GM19025 (cell line): ENCODE measurements around the gene IBA57.
"Not testable (repeated sequence)": the region's sequence is repeated elsewhere in the genome, so short reads cannot be mapped to it uniquely, and the experiment has no call there.

ENCODE experiments used
- ATAC-seq: cut with Tn5 transposase; IDR thresholded peaks from one replicate; pipeline ENCODE4 v1.9.1; 2021; ENCODE audit warnings: mild to moderate bottlenecking, low read depth, moderate library complexity; ENCODE audit not compliant: unreplicated experiment

Gene IBA57

DNA sequence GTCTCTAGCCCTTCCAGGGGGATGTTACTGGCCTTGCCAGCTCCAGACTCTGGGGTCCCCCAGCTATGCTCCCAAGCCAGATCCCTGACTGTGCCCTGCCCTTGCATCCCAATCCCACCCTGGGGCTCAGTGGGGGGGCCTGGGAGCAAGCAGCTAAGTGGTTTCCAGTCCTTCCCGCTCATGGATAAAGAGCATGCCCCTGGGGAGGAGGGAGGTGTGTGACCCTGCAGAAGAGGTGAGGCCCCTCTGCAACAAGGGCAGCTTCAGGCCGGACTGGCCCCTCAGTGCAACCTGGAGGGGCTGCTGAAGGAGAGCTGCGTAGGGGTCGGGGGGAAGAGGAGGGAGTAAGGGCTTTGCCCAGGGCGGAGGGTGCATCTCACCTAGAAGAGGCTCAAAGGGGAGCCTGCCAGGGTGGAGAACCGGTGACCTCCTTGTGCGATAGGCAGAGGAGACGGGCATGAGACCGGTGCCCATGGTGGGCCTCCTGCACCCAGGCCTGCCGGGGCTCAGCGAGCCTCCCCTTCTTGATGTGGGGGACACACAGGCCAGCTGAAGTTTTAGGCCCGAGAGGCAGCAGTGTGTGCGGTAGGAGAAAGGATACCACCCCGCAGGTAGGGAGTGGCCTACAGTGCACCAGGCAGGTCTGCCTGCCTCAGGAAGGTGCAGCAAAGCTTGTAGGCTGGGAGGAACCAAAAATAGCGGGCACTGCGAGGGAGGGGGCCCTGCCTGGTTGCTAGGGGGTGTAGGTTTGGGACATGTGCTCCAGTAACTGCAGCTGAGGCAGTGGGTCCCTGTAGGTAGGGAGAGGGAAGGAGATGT is 45.3 kb downstream of the IBA57 start:
- no peak for ATAC-seq

- no peak for ATAC-seq
Observed at GRCh38 chr1:228211531-228212414, 46.2 kb downstream of the IBA57 start.

DNA sequence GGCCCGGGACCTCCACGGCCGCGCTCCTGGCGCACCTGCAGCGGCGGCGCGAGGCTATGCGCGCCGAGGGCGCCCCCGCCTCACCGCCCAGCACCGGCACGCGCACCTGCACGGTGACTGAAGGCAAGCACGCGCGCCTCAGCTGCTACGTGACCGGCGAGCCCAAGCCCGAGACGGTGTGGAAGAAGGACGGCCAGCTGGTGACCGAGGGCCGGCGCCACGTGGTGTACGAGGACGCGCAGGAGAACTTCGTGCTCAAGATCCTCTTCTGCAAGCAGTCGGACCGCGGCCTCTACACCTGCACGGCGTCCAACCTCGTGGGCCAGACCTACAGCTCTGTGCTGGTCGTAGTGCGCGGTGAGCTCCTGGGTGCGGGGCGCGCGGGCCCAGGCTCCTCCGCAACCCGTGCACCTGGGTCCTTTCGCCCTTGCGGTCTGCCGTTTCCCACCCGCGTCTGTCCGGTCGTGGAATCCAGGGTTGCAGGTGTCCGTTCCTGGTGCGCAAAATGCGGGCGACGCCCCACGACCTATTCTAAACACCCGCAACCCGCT is 46.9 kb downstream of the IBA57 start:
- no peak for ATAC-seq

DNA sequence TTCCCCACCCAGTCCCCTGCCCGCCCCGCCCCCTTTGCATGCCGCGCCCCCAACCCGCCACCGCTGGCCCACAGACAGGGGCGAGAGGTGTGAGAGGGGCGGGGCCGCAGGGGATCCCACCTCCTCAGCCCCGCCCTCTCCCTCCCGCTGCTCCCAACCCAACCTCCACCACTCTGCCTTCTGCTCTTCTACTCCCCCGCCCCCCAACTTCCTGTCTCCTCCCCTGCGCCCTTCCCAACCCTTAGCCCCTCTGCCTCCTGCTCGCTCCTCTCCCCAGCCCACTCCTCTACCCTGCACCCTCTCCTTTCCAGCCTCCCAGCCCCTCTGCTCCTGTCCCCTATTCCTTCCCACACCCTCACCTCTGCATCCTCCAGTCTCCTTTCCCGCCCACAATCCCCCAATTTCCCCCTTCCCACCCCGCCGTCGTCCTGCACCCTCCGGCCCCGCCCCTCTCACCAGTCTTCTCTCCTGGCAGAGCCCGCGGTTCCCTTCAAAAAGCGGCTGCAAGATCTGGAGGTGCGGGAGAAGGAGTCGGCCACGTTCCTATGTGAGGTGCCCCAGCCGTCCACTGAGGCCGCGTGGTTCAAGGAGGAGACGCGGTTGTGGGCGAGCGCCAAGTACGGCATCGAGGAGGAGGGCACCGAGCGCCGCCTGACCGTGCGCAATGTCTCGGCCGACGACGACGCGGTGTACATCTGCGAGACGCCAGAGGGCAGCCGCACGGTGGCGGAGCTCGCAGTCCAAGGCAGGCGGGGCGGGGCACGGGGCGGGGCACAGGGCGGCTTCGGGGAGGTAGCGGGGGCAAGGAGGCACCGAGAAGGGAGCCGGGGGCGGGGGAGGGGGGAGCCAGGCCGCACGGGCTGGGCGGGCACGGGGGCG is 47.6 kb downstream of the IBA57 start:
- ATAC-seq: peak; percentile 97

DNA sequence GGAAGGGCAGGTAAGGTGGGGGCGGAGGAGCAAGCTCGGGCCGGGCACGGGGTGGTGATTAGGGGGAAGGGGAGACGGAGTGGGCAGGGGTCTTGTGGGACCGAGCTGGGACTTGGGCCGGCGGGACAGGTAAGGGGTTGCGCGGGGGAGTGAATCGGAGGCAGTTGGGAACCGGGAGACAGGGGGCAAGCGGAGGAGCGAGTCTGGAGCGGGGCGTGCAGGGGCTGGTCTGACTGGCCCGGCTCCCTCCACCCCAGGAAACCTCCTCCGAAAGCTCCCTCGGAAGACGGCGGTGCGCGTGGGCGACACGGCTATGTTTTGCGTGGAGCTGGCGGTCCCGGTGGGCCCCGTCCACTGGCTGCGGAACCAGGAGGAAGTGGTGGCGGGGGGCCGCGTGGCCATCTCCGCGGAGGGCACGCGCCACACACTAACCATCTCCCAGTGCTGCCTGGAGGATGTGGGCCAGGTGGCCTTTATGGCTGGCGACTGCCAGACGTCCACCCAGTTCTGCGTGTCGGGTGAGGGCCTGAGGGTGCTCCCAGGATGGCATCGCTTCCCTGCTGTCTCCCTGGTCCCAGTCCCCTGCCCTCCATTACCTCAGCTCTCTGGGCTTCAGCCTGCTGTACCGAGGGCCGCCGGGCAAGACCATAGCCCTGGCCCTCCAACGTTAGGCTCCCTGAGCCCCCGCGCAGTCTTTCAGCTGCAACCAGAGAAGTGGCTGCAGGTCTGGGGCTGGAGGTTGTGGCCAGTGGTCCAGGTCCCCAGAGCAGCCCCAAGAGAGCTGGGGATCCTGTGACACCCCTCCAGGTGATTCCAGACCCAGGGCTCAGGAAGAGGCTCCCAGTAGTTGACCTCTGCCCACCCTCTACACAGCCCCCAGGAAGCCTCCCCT is 48.6 kb downstream of the IBA57 start:
- ATAC-seq: no peak

- ATAC-seq: no peak
Observed at GRCh38 chr1:228214921-228215662, 49.5 kb downstream of the IBA57 start.

DNA sequence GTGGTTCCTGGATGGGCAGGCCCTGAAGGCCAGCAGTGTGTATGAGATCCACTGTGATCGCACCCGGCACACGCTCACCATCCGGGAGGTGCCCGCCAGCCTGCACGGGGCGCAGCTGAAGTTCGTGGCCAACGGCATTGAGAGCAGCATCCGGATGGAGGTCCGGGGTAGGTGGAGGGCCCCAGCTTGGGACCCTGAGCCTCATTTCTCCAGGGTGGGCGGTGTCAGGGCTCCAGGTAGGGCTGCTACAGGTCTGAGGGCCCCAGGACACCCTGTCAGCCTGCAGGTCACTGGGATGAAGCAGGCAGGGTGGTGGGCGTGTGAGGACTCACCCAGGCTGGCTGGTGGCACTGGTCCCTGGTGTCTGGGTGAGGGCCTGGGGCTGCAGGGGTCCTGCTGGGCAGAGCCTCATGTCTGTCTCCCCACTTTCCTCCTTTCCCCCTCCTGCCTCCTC is 50.1 kb downstream of the IBA57 start:
- no peak for ATAC-seq

GRCh38 chr1:228216371-228217320 is 51.0 kb downstream of the IBA57 start:
- no peak for ATAC-seq

DNA sequence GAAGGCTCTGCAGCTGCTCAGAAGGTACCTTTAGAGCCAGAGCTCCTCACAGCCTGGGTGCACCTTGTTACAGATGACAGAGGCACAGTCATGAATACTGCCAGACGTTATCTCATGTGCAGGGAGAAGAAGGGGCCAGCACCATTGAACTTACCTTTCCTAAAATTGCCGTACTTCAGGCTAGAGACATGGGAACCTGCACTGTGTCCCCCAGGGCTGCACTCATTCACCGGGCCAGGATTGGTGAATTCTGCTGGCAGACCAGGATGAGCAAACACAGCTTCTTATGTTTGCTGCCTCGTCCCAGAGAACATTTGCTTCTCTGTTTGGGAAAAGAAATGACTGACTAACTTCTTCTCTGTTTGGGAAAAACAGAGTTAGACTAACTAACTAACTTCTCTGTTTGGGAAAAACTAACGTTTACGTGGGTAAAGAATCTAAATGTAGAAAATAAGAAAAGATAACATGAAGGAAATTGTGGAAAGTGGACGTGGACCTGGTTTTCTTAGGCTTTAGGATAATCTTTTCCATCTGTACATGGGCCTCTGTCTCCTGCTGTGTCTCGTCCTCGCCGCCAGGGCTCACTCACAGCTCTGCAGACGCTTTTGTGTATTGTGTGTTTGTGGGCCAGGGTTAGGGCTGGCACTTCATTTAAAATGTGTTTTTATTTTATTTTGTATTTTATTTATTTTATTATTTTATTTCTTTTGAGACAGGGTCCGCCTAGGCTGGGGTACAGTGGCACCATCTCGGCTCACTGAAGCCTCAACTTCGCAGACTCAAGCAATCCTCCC is 52.1 kb downstream of the IBA57 start:
- no peak for ATAC-seq

DNA sequence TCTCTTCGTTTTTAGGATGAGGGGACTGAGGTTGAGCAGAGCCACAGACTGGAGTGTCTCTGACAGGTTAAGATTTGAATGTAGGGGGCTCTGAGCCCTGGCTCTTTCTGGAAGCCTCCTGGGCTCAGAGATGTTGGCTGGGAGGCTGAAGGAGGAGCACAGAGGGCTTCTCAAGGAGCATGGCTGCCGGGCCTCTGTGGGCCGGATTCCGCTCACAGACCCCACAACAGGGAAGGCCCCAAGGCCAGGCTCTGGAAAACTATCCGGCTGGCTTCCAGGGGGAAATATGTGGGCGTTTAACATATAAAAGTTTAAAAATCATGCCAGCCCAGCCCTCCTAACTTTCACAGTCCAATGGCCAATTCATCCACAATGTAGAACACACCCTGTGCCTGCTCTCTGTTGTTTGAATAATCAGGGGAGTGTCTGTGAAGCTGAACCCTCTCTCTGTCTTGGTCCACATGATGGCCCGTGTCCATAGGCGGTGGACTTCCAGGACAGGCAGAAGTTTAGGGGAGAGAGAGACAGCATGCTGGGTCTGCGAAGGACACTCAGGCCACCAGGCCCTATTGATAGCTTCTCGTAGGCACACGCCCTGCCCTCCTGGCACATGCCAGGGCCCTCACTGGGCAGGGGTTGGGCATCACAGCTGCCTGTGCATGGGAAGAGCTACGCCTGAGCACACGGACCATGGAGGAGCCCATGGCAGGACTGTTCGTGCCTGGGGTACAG is 53.1 kb downstream of the IBA57 start:
- ATAC-seq: no peak

DNA sequence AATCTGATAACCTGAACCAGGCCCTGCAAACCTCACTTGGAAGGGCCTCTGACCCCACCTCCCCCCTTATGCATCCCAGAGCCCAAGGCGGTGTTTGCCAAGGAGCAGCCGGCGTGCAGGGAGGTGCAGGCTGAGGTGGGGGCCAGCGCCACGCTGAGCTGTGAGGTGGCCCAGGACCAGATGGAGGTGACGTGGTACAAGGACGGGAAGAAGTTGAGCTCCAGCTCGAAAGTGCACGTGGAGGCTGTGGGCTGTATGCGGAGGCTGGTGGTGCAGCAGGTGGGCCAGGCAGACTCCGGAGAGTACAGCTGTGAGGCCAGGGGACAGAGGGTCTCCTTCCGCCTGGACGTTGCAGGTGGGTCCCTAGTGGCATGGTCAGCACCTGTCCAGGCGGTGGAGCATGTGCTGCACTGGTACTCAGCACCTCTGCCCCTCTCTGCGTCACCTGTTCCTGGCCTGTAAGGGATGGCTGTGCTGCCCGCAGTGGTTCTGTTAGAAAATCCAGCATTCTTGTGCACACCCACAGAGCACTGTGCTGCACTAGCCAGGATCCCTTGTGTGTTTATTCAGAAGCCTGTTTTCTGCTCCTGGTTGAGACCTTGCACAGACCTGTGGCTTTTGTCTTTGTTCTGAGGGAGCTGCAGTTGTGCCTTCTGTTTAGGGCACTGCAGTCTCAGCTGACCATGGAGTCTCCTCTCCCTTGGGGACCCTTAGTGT is 53.8 kb downstream of the IBA57 start:
- ATAC-seq: no peak

- ATAC-seq: no peak
Observed at GRCh38 chr1:228219962-228220780, 54.6 kb downstream of the IBA57 start.

GRCh38 chr1:228221097-228221496 is 55.5 kb downstream of the IBA57 start:
- not testable (repeated sequence) for ATAC-seq

DNA sequence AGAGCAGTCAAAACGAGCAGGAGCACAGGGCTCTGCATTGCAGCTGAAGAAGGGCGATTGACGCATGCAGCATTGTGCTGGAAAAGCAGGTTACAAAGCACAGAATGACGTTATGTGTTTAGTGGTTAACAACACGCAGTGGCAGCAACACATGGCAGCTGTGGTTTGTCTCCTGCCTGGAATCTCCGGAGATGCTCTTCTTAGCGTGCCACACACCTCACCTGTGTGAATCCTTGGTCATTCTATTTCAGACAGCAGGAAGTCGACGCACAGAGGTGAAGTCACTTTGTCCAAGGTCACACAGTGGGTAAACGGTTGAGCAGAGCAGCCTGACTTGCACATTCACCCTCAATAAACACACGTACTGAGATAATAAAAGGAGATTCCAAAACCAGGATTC is 56.9 kb downstream of the IBA57 start:
- no peak for ATAC-seq
